Uterus (tissue), 2 donors: ENCODE measurements around the gene CCDC150.

Experiments used
- CTCF ChIP-seq, 4 experiments: fragments of 200-600 bp in 2 of 4; fragments of 450-650 bp in 2 of 4; sonication (generic) in 2 of 4; IDR thresholded peaks; one replicate each; pipeline ENCODE4 v1.5.1; 2016 to 2019; ENCODE audit warnings: antibody characterized with exemption in 4 of 4, mild to moderate bottlenecking in 2 of 4, moderate library complexity in 1 of 4
- POLR2A ChIP-seq, 2 donors: fragments of 450-650 bp; IDR thresholded peaks; one replicate each; pipeline ENCODE4 v1.6.1; 2016; ENCODE audit warnings: antibody characterized with exemption in 2 of 2, mild to moderate bottlenecking in 1 of 2, moderate library complexity in 1 of 2

GRCh38 chr2:196653843-196654242 is 14.3 kb downstream of the CCDC150 start:
- no peak for TF ChIP-seq CTCF (IDR thresholded peaks at IDR 0.05)
- no peak for TF ChIP-seq POLR2A (IDR thresholded peaks at IDR 0.05)
